CD4-positive, alpha-beta T cell (primary cell): ENCODE data around the gene PAPPA. TPM values are rescaled to one million over a fixed set of nuclear protein-coding genes. Genes with fewer than 3 reads are reported as not detected.

Source experiments
- ATAC-seq: fragments of 200-7000 bp; cut with Tn5 transposase; one replicate; pipeline ENCODE4 v1.10.0; 2022; ENCODE audit warnings: mild to moderate bottlenecking; ENCODE audit not compliant: poor library complexity
- CTCF ChIA-PET: fragments of 350-600 bp; sonication (Branson Sonifier 250); formaldehyde crosslinking; loops from one replicate; lab custom pipeline; 2021; ENCODE audit warnings: antibody characterized with exemption, inconsistent platforms; lab: Charles Lee
- POLR2A ChIA-PET: fragments of 350-600 bp; sonication (Branson Sonifier 250); formaldehyde crosslinking; loops from one replicate; lab custom pipeline; 2021; ENCODE audit warnings: antibody characterized with exemption, inconsistent platforms; lab: Charles Lee
- DNase-seq, 14 experiments: peaks; one replicate each; pipeline ENCODE4 v3.0.0-alpha.2; 2013 to 2020; ENCODE audit warnings: mixed read lengths in 2 of 14
- H3K27ac ChIP-seq, 2 donors: one replicate each; pipeline versions ENCODE4 v1.5.1 to v1.7.0; 2013; ENCODE audit warnings: low read length in 2 of 2, low read depth in 1 of 2, mild to moderate bottlenecking in 1 of 2
- H3K27me3 ChIP-seq, 2 experiments: 1 replicate in 1 of 2; 2 replicates in 1 of 2; pipeline versions ENCODE4 v1.6.1 to v1.7.0; 2013; ENCODE audit warnings: low read length in 2 of 2, control low read depth in 1 of 2, mild to moderate bottlenecking in 1 of 2, moderate library complexity in 1 of 2; ENCODE audit not compliant: insufficient read depth in 2 of 2, control insufficient read depth in 1 of 2
- H3K36me3 ChIP-seq: one replicate; pipeline ENCODE4 v1.6.1; 2013; ENCODE audit warnings: low read length, control low read depth; ENCODE audit not compliant: insufficient read depth
- H3K4me1 ChIP-seq: one replicate; pipeline ENCODE4 v1.6.1; 2013; ENCODE audit warnings: low read length, control low read depth; ENCODE audit not compliant: insufficient read depth
- H3K4me3 ChIP-seq: one replicate; pipeline ENCODE4 v1.5.1; 2013; ENCODE audit warnings: mild to moderate bottlenecking, low read length, moderate library complexity
- H3K9me3 ChIP-seq, 2 experiments: 1 replicate in 1 of 2; 2 replicates in 1 of 2; pipeline versions ENCODE4 v1.6.1 to v1.7.0; 2013; ENCODE audit warnings: low read length in 2 of 2, mild to moderate bottlenecking in 2 of 2, control low read depth in 1 of 2, moderate library complexity in 1 of 2; ENCODE audit not compliant: control insufficient read depth in 1 of 2, insufficient read depth in 1 of 2
- H3K27ac Mint-ChIP-seq: one replicate; pipeline ENCODE4 v1.8.0; 2020; ENCODE audit warnings: mixed read lengths
- H3K27me3 Mint-ChIP-seq: one replicate; pipeline ENCODE4 v1.8.0; 2021; ENCODE audit warnings: mixed read lengths
- H3K36me3 Mint-ChIP-seq: one replicate; pipeline ENCODE4 v1.8.0; 2021; ENCODE audit warnings: low read depth, mixed read lengths
- H3K4me1 Mint-ChIP-seq: one replicate; pipeline ENCODE4 v1.8.0; 2021; ENCODE audit warnings: low read depth, mixed read lengths
- H3K4me3 Mint-ChIP-seq: one replicate; pipeline ENCODE4 v1.8.0; 2020; ENCODE audit warnings: mild to moderate bottlenecking, mixed read lengths
- H3K9me3 Mint-ChIP-seq: one replicate; pipeline ENCODE4 v1.8.0; 2020; ENCODE audit warnings: mixed read lengths
- CTCF ChIP-seq: fragments of 200-600 bp; IDR thresholded peaks from one replicate; pipeline ENCODE4 v1.8.0; 2022; ENCODE audit warnings: antibody characterized with exemption, mild to moderate bottlenecking
- intact Hi-C, 2 experiments: fragments of 100-400 bp; cut with DNase I in 1 of 2; cut with micrococcal nuclease in 1 of 2; formaldehyde crosslinking; loops; one replicate each; pipeline versions ENCODE4 v1.15.1 to v1.9.0; 2023 to 2025; cut with DNase I, micrococcal nuclease
- total RNA-seq, 174 experiments: library from RNA in 2 of 174; stranded (reverse) in 2 of 174; gene quantifications; one replicate each; pipeline ENCODE4 v1.2.3 and lab custom pipeline; 2021 to 2026

PAPPA gene
- total RNA-seq, 2 experiments from 2014 or later, result 0.03 TPM; not detected in 1

GRCh38 chr9:116355153-116355921 lies 201.7 kb downstream of the PAPPA start:
- ATAC-seq, result no peak

GRCh38 chr9:116358251-116358650 lies 204.7 kb downstream of the PAPPA start:
- CTCF ChIA-PET, result no interaction called here
- intact Hi-C loops, result no loop called here
- Mint-ChIP-seq H3K27ac (no peak overlapping the region), H3K27me3 (peaks cover 5% of the 10 kb centered on the region), H3K36me3 (no peaks in the 10 kb centered on the region), H3K4me3 (no peak overlapping the region), H3K9me3 (no peaks in the 10 kb centered on the region), H3K4me1 (no peaks in the 10 kb centered on the region)
- no peaks in the 10 kb centered on the region for H3K36me3 ChIP-seq
- H3K27ac ChIP-seq, result no peak overlapping the region
- no peak for TF ChIP-seq CTCF
- H3K27me3 ChIP-seq, result no peaks in the 10 kb centered on the region
- DNase-seq, result no peak
- ATAC-seq, result no peak
- H3K4me1 ChIP-seq, result no peaks in the 10 kb centered on the region
- H3K4me3 ChIP-seq, result no peak overlapping the region
- POLR2A ChIA-PET, result no interaction called here
- no peaks in the 10 kb centered on the region for H3K9me3 ChIP-seq

More at GRCh38 chr9:116355153-116355921, 201.7 kb downstream of the PAPPA start:
- no peak overlapping the region for H3K4me3 ChIP-seq
- H3K36me3 ChIP-seq, result no peaks in the 10 kb centered on the region
- Mint-ChIP-seq H3K27me3 (peaks cover 5% of the 10 kb centered on the region), H3K4me1 (no peaks in the 10 kb centered on the region), H3K4me3 (no peak overlapping the region), H3K27ac (no peak overlapping the region), H3K36me3 (no peaks in the 10 kb centered on the region), H3K9me3 (no peaks in the 10 kb centered on the region)
- no peak for TF ChIP-seq CTCF
- CTCF ChIA-PET, result no interaction called here
- POLR2A ChIA-PET, result no interaction called here
- no peaks in the 10 kb centered on the region for H3K4me1 ChIP-seq
- H3K27ac ChIP-seq, result no peak overlapping the region
- no peaks in the 10 kb centered on the region for H3K27me3 ChIP-seq
- no peak for DNase-seq
- intact Hi-C loops, result no loop called here
- no peaks in the 10 kb centered on the region for H3K9me3 ChIP-seq

- Histone ChIP-seq H3K4me1 (no peaks in the 10 kb centered on the region), H3K27ac (no peak overlapping the region), H3K27me3 (no peaks in the 10 kb centered on the region), H3K36me3 (no peaks in the 10 kb centered on the region), H3K9me3 (no peaks in the 10 kb centered on the region), H3K4me3 (no peak overlapping the region)
- H3K36me3 Mint-ChIP-seq, result no peaks in the 10 kb centered on the region
- no peak for DNase-seq
- H3K27ac Mint-ChIP-seq, result no peak overlapping the region
- H3K9me3 Mint-ChIP-seq, result no peaks in the 10 kb centered on the region
- no peak overlapping the region for H3K4me3 Mint-ChIP-seq
- no peak for ATAC-seq
- intact Hi-C loops, result no loop called here
- no peak for TF ChIP-seq CTCF
- H3K27me3 Mint-ChIP-seq, result peaks cover 1% of the 10 kb centered on the region
- H3K4me1 Mint-ChIP-seq, result no peaks in the 10 kb centered on the region
- ChIA-PET CTCF (no interaction called here), POLR2A (no interaction called here)
These were observed 206.4 kb downstream of the PAPPA start for GRCh38 chr9:116360016-116360415.
